MM.1S (cell line): ENCODE data around the gene GLUD1.
"Not testable (repeated sequence)": the region's sequence is repeated elsewhere in the genome, so short reads cannot be mapped to it uniquely, and the experiment has no call there.

ENCODE experiments used
- DNase-seq: peaks from one replicate; pipeline ENCODE4 v3.0.0-alpha.2; 2015
- H2AFZ ChIP-seq: fragments of 300-600 bp; sonication (generic); 2 replicates; pipeline ENCODE4 v1.6.0; 2016; ENCODE audit warnings: antibody characterized with exemption, low read length
- H3F3A ChIP-seq: fragments of 300-600 bp; sonication (generic); 2 replicates; pipeline ENCODE4 v1.6.1; 2016; ENCODE audit warnings: mild to moderate bottlenecking, antibody characterized with exemption, low read length, moderate library complexity, mixed read lengths; ENCODE audit not compliant: insufficient read depth
- H3K27ac ChIP-seq: fragments of 300-600 bp; sonication (generic); 2 replicates; pipeline ENCODE4 v1.5.1; 2016; ENCODE audit warnings: mild to moderate bottlenecking, low read length
- H3K27me3 ChIP-seq: fragments of 300-600 bp; sonication (generic); replicated peaks from 2 replicates; pipeline ENCODE4 v1.6.0; 2016; ENCODE audit warnings: low read length; ENCODE audit not compliant: insufficient read depth
- H3K36me3 ChIP-seq: fragments of 300-600 bp; sonication (generic); replicated peaks from 2 replicates; pipeline ENCODE4 v1.6.1; 2016; ENCODE audit warnings: mild to moderate bottlenecking, low read length, mixed read lengths; ENCODE audit not compliant: insufficient read depth
- H3K4me1 ChIP-seq: fragments of 300-600 bp; sonication (generic); 2 replicates; pipeline ENCODE4 v1.6.1; 2016; ENCODE audit warnings: low read length, mixed read lengths
- H3K4me2 ChIP-seq: fragments of 300-600 bp; sonication (generic); 2 replicates; pipeline ENCODE4 v1.6.0; 2016; ENCODE audit warnings: low read depth, low read length
- H3K4me3 ChIP-seq: fragments of 300-600 bp; sonication (generic); 2 replicates; pipeline ENCODE4 v1.5.1; 2016; ENCODE audit warnings: low read length, mixed read lengths
- H3K79me2 ChIP-seq: fragments of 300-600 bp; sonication (generic); 2 replicates; pipeline ENCODE4 v1.6.1; 2016; ENCODE audit warnings: mixed run types, low read length, mixed read lengths
- H3K9ac ChIP-seq: fragments of 300-600 bp; sonication (generic); 2 replicates; pipeline ENCODE4 v1.6.1; 2016; ENCODE audit warnings: low read length, mixed read lengths
- H3K9me2 ChIP-seq: fragments of 300-600 bp; sonication (generic); replicated peaks from 2 replicates; pipeline ENCODE4 v1.6.1; 2016; ENCODE audit warnings: mild to moderate bottlenecking, low read length, mixed read lengths; ENCODE audit not compliant: insufficient read depth
- H3K9me3 ChIP-seq: fragments of 300-600 bp; sonication (generic); replicated peaks from 2 replicates; pipeline ENCODE4 v1.6.1; 2016; ENCODE audit warnings: mild to moderate bottlenecking, low read length, mixed read lengths; ENCODE audit not compliant: insufficient read depth
- H4K20me1 ChIP-seq: fragments of 300-600 bp; sonication (generic); 2 replicates; pipeline ENCODE4 v1.6.1; 2016; ENCODE audit warnings: mild to moderate bottlenecking, low read length, moderate library complexity, mixed read lengths; ENCODE audit not compliant: insufficient read depth
- EZH2 ChIP-seq: fragments of 300-600 bp; sonication (generic); optimal IDR thresholded peaks from 2 replicates; pipeline ENCODE3; 2017; ENCODE audit warnings: low read depth, mild to moderate bottlenecking, antibody characterized with exemption, low read length, mixed read lengths
- EZH2phosphoT487 ChIP-seq: fragments of 300-600 bp; sonication (generic); IDR thresholded peaks from 2 replicates; pipeline ENCODE4 v1.6.1; 2018; ENCODE audit warnings: antibody characterized with exemption, low read length
- TF ChIP-seq, protein P1 (sequence below): fragments of 300-600 bp; sonication (generic); IDR thresholded peaks from 2 replicates; pipeline ENCODE4 v1.5.1; 2016; ENCODE audit warnings: antibody characterized with exemption, low read length, mixed read lengths

The GLUD1 gene

DNA sequence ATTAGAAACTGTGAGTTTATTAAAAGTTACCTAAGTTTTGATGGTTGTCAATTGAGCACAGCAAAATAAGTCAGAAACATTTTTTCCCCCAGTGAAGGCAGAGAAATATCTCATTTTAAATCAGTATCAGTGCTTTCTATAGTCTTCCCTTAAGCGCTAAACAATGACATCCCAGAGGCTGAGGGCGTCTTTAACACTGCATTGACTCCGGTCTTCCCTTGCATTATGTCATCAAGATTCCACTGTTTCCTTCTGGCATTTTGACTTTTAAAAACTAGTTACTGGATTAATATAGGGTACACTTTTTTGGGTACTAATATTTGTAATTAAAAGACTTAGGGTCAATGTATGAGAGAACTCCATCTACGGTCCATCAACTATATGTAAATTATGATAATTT lies 3.9 kb downstream of the GLUD1 start:
- Histone ChIP-seq H3F3A (peaks cover 10% of the 10 kb centered on the region), H3K9ac (no peak overlapping the region), H3K4me1 (peaks cover 7% of the 10 kb centered on the region; the same call in 1 of the 2 replicates), H3K79me2 (peaks cover 83% of the 10 kb centered on the region), H3K36me3 (no peaks in the 10 kb centered on the region), H2AFZ (no peak overlapping the region), H3K4me2 (no peak overlapping the region), H3K9me3 (no peaks in the 10 kb centered on the region), H3K27ac (no peak overlapping the region), H3K4me3 (no peak overlapping the region), H3K27me3 (no peaks in the 10 kb centered on the region), H4K20me1 (peaks cover 17% of the 10 kb centered on the region; the same call in 1 of the 2 replicates), H3K9me2 (no peaks in the 10 kb centered on the region)
- DNase-seq: no peak
- TF ChIP-seq, protein P1, sequence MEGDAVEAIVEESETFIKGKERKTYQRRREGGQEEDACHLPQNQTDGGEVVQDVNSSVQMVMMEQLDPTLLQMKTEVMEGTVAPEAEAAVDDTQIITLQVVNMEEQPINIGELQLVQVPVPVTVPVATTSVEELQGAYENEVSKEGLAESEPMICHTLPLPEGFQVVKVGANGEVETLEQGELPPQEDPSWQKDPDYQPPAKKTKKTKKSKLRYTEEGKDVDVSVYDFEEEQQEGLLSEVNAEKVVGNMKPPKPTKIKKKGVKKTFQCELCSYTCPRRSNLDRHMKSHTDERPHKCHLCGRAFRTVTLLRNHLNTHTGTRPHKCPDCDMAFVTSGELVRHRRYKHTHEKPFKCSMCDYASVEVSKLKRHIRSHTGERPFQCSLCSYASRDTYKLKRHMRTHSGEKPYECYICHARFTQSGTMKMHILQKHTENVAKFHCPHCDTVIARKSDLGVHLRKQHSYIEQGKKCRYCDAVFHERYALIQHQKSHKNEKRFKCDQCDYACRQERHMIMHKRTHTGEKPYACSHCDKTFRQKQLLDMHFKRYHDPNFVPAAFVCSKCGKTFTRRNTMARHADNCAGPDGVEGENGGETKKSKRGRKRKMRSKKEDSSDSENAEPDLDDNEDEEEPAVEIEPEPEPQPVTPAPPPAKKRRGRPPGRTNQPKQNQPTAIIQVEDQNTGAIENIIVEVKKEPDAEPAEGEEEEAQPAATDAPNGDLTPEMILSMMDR: no peak
- TF ChIP-seq EZH2phosphoT487 (no peak), EZH2 (no peak)

DNA sequence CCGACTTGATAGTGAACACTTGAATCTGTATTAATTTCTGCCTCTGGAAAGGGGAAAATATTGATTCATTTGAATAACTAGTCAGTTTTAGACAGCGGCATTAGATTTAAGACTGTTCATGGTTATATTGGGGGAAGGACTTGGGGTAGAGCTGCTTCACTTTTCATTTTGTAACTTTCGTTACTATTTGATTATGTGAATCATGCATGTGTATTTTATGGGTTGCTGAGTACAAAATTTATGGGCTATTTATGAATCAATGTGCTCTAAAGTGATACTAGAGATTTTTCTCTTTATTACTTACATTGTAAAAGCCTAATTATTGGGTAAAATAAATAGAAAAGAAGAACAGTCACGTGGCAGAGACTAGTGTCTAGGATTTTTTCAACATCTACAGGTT lies 4.9 kb downstream of the GLUD1 start:
- H3K27ac ChIP-seq: no peak overlapping the region
- no peak overlapping the region for H3K4me2 ChIP-seq
- peaks cover 90% of the 10 kb centered on the region for H3K79me2 ChIP-seq
- no peaks in the 10 kb centered on the region for H3K36me3 ChIP-seq
- H3K4me1 ChIP-seq: peaks cover 7% of the 10 kb centered on the region; the same call in 1 of the 2 replicates
- DNase-seq: no peak
- peaks cover 17% of the 10 kb centered on the region; the same call in 1 of the 2 replicates for H4K20me1 ChIP-seq
- H3K27me3 ChIP-seq: no peaks in the 10 kb centered on the region
- H3K9me2 ChIP-seq: no peaks in the 10 kb centered on the region
- no peak overlapping the region for H2AFZ ChIP-seq
- peaks cover 10% of the 10 kb centered on the region for H3F3A ChIP-seq
- TF ChIP-seq, protein P1: no peak
- TF ChIP-seq EZH2 (no peak), EZH2phosphoT487 (no peak)
- no peak overlapping the region for H3K4me3 ChIP-seq
- H3K9me3 ChIP-seq: no peaks in the 10 kb centered on the region
- H3K9ac ChIP-seq: no peak overlapping the region

DNA sequence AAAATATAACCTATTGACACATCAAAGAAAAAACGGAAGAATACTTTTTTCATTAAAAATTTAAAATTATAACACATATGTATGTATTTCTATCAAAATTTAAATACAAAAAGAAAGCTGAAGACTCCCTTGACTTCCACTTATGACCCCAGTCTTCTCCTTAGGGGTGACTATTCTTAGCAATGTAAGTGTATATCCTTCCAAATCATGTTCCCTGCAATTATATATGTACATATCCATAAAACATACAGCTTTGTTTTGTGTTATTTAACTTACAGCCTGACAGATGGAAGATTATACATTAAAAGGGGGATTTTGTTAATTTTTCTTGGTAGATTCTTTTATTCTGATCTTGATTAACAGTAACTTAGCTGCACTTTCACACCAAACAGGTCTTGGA lies 9.1 kb downstream of the GLUD1 start:
- Histone ChIP-seq H3F3A (no peaks in the 10 kb centered on the region), H3K4me1 (no peaks in the 10 kb centered on the region), H3K27me3 (no peaks in the 10 kb centered on the region), H3K27ac (no peak overlapping the region), H3K9ac (no peak overlapping the region), H3K4me2 (no peak overlapping the region), H3K79me2 (peaks cover 85% of the 10 kb centered on the region), H4K20me1 (peaks cover 10% of the 10 kb centered on the region; the same call in 1 of the 2 replicates), H3K9me2 (no peaks in the 10 kb centered on the region), H3K9me3 (no peaks in the 10 kb centered on the region), H3K36me3 (no peaks in the 10 kb centered on the region), H2AFZ (no peak overlapping the region), H3K4me3 (no peak overlapping the region)
- no peak for DNase-seq
- TF ChIP-seq EZH2phosphoT487 (no peak), EZH2 (no peak)
- TF ChIP-seq, protein P1: no peak

DNA sequence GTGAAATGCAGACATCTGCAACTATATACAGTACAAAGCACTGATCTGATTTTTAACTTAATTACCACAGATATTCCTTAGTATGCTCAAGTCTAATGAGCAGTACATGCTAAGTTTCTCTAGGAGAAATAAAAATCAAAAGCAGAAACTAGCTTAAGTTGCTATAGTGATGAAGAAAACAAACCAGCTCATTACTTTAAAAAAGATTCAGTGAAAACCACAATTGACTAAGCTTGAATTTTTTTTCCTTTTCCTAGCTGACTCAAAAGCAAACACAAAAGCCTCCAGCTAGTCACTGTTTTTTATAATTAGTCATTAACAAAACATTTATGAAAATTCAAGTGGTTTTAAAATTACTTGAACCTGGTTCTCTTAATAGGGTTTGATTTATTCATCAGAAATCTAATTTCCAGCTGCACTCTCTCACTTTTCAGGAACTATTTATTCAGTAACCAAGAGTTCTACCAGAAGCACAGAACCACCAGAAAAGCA lies 10.3 kb downstream of the GLUD1 start:
- not testable (repeated sequence) for H4K20me1 ChIP-seq, DNase-seq, H3K36me3 ChIP-seq, H3K9me3 ChIP-seq, H3K4me2 ChIP-seq, H3F3A ChIP-seq, H3K27ac ChIP-seq, H2AFZ ChIP-seq, H3K4me1 ChIP-seq, H3K9ac ChIP-seq, H3K27me3 ChIP-seq, H3K9me2 ChIP-seq, H3K4me3 ChIP-seq
- H3K79me2 ChIP-seq: peaks cover 76% of the 10 kb centered on the region

DNA sequence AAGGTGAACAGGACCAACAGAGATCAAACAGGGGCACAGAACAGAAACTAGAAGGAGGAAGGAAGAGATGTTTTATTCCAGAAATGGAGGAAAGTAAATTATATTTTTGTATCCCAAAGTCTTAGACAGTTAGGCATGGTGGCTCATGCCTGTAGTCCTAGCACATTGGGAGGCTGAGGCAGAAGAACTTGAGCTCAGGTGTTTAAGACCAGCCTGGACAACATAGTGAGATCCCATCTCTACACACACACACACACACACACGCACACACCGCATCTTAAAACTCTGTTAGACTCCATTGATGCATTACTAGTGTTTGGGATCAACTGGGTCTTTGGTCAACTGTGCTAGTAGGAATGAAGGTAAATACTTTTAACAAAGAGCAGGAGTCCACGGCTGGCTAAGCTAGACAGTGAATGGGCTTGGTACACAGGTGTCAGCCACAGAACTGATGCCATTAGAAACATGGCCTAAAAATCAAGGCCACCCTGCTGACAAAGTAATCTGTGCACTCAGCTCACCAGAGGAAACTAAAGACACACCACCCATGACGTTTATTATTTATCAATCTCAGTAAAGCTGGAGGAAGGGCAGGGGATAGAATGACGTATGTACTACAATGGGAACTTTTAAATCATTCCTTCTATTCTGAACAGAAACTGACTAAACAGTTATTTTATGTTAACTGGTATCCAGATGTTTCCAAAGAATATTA lies 10.9 kb downstream of the GLUD1 start:
- not testable (repeated sequence) for H3K9ac ChIP-seq, H2AFZ ChIP-seq, H3F3A ChIP-seq, H3K4me3 ChIP-seq, H3K4me1 ChIP-seq, DNase-seq, H3K27ac ChIP-seq, H3K36me3 ChIP-seq, H4K20me1 ChIP-seq, H3K4me2 ChIP-seq, H3K9me2 ChIP-seq, H3K9me3 ChIP-seq, H3K27me3 ChIP-seq
- H3K79me2 ChIP-seq: peaks cover 73% of the 10 kb centered on the region
